WTC11 (cell line): Measurements from ENCODE around the gene ATAD2B. TPM values are rescaled to one million over a fixed set of nuclear protein-coding genes. Genes with fewer than 3 reads are reported as not detected.

ENCODE experiments used
- ATAC-seq: fragments of 200-7000 bp; cut with Tn5 transposase; 2 replicates; pipeline ENCODE4 v1.10.0; 2021; ENCODE audit warnings: mild to moderate bottlenecking, moderate library complexity
- CTCF ChIA-PET: fragments of 300-600 bp; sonication (Branson Sonifier 250); formaldehyde crosslinking; loops from one replicate; lab custom pipeline; 2021; ENCODE audit warnings: antibody characterized with exemption; lab: Charles Lee
- POLR2A ChIA-PET: fragments of 350-600 bp; sonication (Branson Sonifier 250); formaldehyde crosslinking; loops from one replicate; lab custom pipeline; 2021; ENCODE audit warnings: antibody characterized with exemption; lab: Charles Lee
- DNase-seq: peaks from one replicate; pipeline ENCODE4 v3.0.0; 2021; ENCODE audit warnings: low spot score
- H3K27ac Mint-ChIP-seq: 2 replicates; pipeline ENCODE4 v1.8.0; 2021; ENCODE audit warnings: mixed read lengths
- H3K27me3 Mint-ChIP-seq: 2 replicates; pipeline ENCODE4 v1.8.0; 2021; ENCODE audit warnings: low read depth, mild to moderate bottlenecking, moderate library complexity, mixed read lengths
- H3K36me3 Mint-ChIP-seq: 2 replicates; pipeline ENCODE4 v1.8.0; 2021; ENCODE audit warnings: mixed read lengths
- H3K4me1 Mint-ChIP-seq: 2 replicates; pipeline ENCODE4 v1.8.0; 2022; ENCODE audit warnings: mixed read lengths
- H3K4me3 Mint-ChIP-seq: 2 replicates; pipeline ENCODE4 v1.8.0; 2021; ENCODE audit warnings: mild to moderate bottlenecking, moderate library complexity, mixed read lengths
- H3K9me3 Mint-ChIP-seq: 2 replicates; pipeline ENCODE4 v1.8.0; 2021; ENCODE audit warnings: mixed read lengths
- AFF4 ChIP-seq: sonication (generic); formaldehyde crosslinking; IDR thresholded peaks from 2 replicates; pipeline ENCODE4 v1.8.1; 2023; ENCODE audit warnings: mild to moderate bottlenecking, missing genetic modification reagents, borderline replicate concordance
- ATF6 ChIP-seq: sonication (generic); formaldehyde crosslinking; IDR thresholded peaks from 2 replicates; pipeline ENCODE4 v1.8.1; 2023; ENCODE audit warnings: mild to moderate bottlenecking, missing genetic modification reagents
- CDX4 ChIP-seq: fragments of 250-450 bp; sonication (Bioruptor Pico); IDR thresholded peaks from 2 replicates; pipeline ENCODE4 v1.9.0; 2021; ENCODE audit warnings: moderate library complexity, mild to moderate bottlenecking, inconsistent platforms, borderline replicate concordance
- CREM ChIP-seq: sonication (generic); formaldehyde crosslinking; IDR thresholded peaks from 2 replicates; pipeline ENCODE4 v1.8.1; 2022; ENCODE audit warnings: mild to moderate bottlenecking, missing genetic modification reagents, moderate library complexity
- ELF4 ChIP-seq: sonication (generic); formaldehyde crosslinking; IDR thresholded peaks from 2 replicates; pipeline ENCODE4 v1.8.1; 2022; ENCODE audit warnings: low read depth, mild to moderate bottlenecking, moderate library complexity, missing genetic modification reagents
- FOXP4 ChIP-seq: sonication (generic); formaldehyde crosslinking; IDR thresholded peaks from 2 replicates; pipeline ENCODE4 v1.8.0; 2022; ENCODE audit warnings: mild to moderate bottlenecking, missing genetic modification reagents
- JAZF1 ChIP-seq: fragments of 250-450 bp; sonication (Bioruptor Pico); IDR thresholded peaks from 2 replicates; pipeline ENCODE4 v1.9.0; 2021; ENCODE audit warnings: moderate library complexity, mild to moderate bottlenecking, inconsistent platforms
- MLX ChIP-seq: sonication (generic); formaldehyde crosslinking; IDR thresholded peaks from 2 replicates; pipeline ENCODE4 v1.8.1; 2023; ENCODE audit warnings: mild to moderate bottlenecking, missing genetic modification reagents, moderate library complexity
- MXD4 ChIP-seq: fragments of 250-450 bp; sonication (Bioruptor Pico); IDR thresholded peaks from 2 replicates; pipeline ENCODE4 v1.8.0; 2021; ENCODE audit warnings: mild to moderate bottlenecking, moderate library complexity, borderline replicate concordance
- NR3C1 ChIP-seq: sonication (generic); formaldehyde crosslinking; conservative IDR thresholded peaks from 2 replicates; pipeline ENCODE4 v1.8.1; 2023; ENCODE audit warnings: low read depth, mild to moderate bottlenecking, missing genetic modification reagents
- RORB ChIP-seq: fragments of 250-450 bp; sonication (Bioruptor Pico); IDR thresholded peaks from 2 replicates; pipeline ENCODE4 v1.9.0; 2021; ENCODE audit warnings: mild to moderate bottlenecking
- SMAD4 ChIP-seq: sonication (generic); formaldehyde crosslinking; IDR thresholded peaks from 2 replicates; pipeline ENCODE4 v1.8.0; 2022; ENCODE audit warnings: mild to moderate bottlenecking, missing genetic modification reagents
- TEAD1 ChIP-seq: sonication (generic); formaldehyde crosslinking; IDR thresholded peaks from 2 replicates; pipeline ENCODE4 v1.8.0; 2022; ENCODE audit warnings: mild to moderate bottlenecking, missing genetic modification reagents
- ZMAT4 ChIP-seq: fragments of 250-450 bp; sonication (Bioruptor Pico); IDR thresholded peaks from 2 replicates; pipeline ENCODE4 v1.9.0; 2021; ENCODE audit warnings: mild to moderate bottlenecking
- ZNF121 ChIP-seq: sonication (generic); formaldehyde crosslinking; IDR thresholded peaks from 2 replicates; pipeline ENCODE4 v1.8.0; 2023; ENCODE audit warnings: missing genetic modification reagents
- ZNF263 ChIP-seq: sonication (generic); formaldehyde crosslinking; IDR thresholded peaks from 2 replicates; pipeline ENCODE4 v1.8.1; 2022; ENCODE audit warnings: low read depth, mild to moderate bottlenecking, moderate library complexity, missing genetic modification reagents
- ZNF416 ChIP-seq: fragments of 250-450 bp; sonication (Bioruptor Pico); IDR thresholded peaks from 2 replicates; pipeline ENCODE4 v1.9.0; 2021; ENCODE audit warnings: mild to moderate bottlenecking, inconsistent platforms
- ZNF671 ChIP-seq: fragments of 250-450 bp; sonication (Bioruptor Pico); IDR thresholded peaks from 2 replicates; pipeline ENCODE4 v1.8.0; 2021; ENCODE audit warnings: mild to moderate bottlenecking
- total RNA-seq: library from RNA; stranded (reverse); gene quantifications from 3 replicates; pipeline ENCODE4 v1.2.3, GENCODE V29; 2021
- TF ChIP-seq, protein P1 (sequence below): fragments of 200-600 bp; IDR thresholded peaks from 2 replicates; pipeline ENCODE4 v1.8.0; 2022; ENCODE audit warnings: antibody characterized with exemption

Gene ATAD2B
- total RNA-seq, 1 experiment from 2014 or later: 21.5 TPM

GRCh38 chr2:23823863-23824262 lies 103.1 kb downstream of the ATAD2B start:
- ATAC-seq: no peak
- CTCF ChIA-PET: interaction anchor here (0.6 to 2.7 kb wide), 10 partner anchors 9 to 380 kb away, joined by 3 to 30 read pairs (median 6); partner anchors contain the start of genes ATAD2B, SF3B6 and TP53I3

GRCh38 chr2:23814963-23815362 lies 112.0 kb downstream of the ATAD2B start:
- Mint-ChIP-seq H3K9me3 (no peaks in the 10 kb centered on the region), H3K27me3 (no peaks in the 10 kb centered on the region), H3K4me3 (no peak overlapping the region), H3K27ac (no peak overlapping the region), H3K4me1 (peaks cover 11% of the 10 kb centered on the region), H3K36me3 (peaks cover 3% of the 10 kb centered on the region; the same call in 1 of the 2 replicates)
- CTCF ChIA-PET: no interaction called here
- ATAC-seq (no peak), DNase-seq (no peak)
- POLR2A ChIA-PET: no interaction called here
- TF ChIP-seq ZNF416 (CRISPR knock-in tag) (no peak), TEAD1 (CRISPR knock-in tag) (no peak), ATF6 (CRISPR knock-in tag) (no peak), ZNF263 (CRISPR knock-in tag) (no peak)

More at GRCh38 chr2:23823863-23824262, 103.1 kb downstream of the ATAD2B start:
- POLR2A ChIA-PET: no interaction called here
- Mint-ChIP-seq H3K27me3 (no peaks in the 10 kb centered on the region), H3K36me3 (no peaks in the 10 kb centered on the region), H3K27ac (no peak overlapping the region), H3K9me3 (no peaks in the 10 kb centered on the region), H3K4me1 (no peaks in the 10 kb centered on the region), H3K4me3 (no peak overlapping the region)
- no peak for DNase-seq
- TF ChIP-seq MLX (CRISPR knock-in tag) (no peak), SMAD4 (CRISPR knock-in tag) (no peak), JAZF1 (CRISPR knock-in tag) (no peak), NR3C1 (CRISPR knock-in tag) (no peak), RORB (no peak), TEAD1 (CRISPR knock-in tag) (no peak)
- TF ChIP-seq, all 79 proteins: peak for 0

DNA sequence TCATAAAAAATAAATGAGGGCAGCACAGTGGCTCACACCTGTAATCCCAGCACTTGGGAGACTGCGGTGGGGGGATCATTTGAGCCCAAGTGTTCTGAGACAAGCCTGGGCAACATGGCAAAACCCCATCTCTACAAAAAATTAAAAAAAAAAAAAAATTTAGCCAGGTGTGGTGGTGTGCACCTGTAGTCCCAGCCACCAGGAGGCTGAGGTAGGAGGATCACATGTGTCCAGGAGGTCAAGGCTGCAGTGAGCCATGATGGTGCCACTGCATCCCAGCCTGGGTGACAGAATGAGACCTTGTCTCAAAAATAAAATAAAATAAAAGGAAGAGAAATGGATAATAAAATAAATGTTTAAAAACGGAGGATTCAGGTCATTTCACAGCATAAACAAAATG lies 113.5 kb downstream of the ATAD2B start:
- ATAC-seq: no peak; the same call in 1 of the 2 replicates

More for the DNA sequence above, 113.5 kb downstream of the ATAD2B start:
- Mint-ChIP-seq H3K4me3 (no peak overlapping the region), H3K27me3 (no peaks in the 10 kb centered on the region), H3K9me3 (no peaks in the 10 kb centered on the region), H3K27ac (no peak overlapping the region), H3K36me3 (peaks cover 3% of the 10 kb centered on the region; the same call in 1 of the 2 replicates), H3K4me1 (peaks cover 11% of the 10 kb centered on the region)
- ChIA-PET POLR2A (interaction anchor here (0.7 kb wide), 1 partner anchor 235 kb away, joined by 5 read pairs; no protein-coding TSS in a partner anchor), CTCF (no interaction called here)
- DNase-seq: no peak
- TF ChIP-seq ZNF671 (no peak), ELF4 (no peak), CDX4 (CRISPR knock-in tag) (no peak), AFF4 (CRISPR knock-in tag) (no peak), ZNF121 (CRISPR knock-in tag) (no peak), MLX (CRISPR knock-in tag) (no peak), FOXP4 (CRISPR knock-in tag) (no peak), CREM (CRISPR knock-in tag) (no peak), MXD4 (CRISPR knock-in tag) (no peak), ZMAT4 (CRISPR knock-in tag) (no peak)
- TF ChIP-seq, protein P1, sequence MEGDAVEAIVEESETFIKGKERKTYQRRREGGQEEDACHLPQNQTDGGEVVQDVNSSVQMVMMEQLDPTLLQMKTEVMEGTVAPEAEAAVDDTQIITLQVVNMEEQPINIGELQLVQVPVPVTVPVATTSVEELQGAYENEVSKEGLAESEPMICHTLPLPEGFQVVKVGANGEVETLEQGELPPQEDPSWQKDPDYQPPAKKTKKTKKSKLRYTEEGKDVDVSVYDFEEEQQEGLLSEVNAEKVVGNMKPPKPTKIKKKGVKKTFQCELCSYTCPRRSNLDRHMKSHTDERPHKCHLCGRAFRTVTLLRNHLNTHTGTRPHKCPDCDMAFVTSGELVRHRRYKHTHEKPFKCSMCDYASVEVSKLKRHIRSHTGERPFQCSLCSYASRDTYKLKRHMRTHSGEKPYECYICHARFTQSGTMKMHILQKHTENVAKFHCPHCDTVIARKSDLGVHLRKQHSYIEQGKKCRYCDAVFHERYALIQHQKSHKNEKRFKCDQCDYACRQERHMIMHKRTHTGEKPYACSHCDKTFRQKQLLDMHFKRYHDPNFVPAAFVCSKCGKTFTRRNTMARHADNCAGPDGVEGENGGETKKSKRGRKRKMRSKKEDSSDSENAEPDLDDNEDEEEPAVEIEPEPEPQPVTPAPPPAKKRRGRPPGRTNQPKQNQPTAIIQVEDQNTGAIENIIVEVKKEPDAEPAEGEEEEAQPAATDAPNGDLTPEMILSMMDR: no peak
